ENCODE results near the gene CXCL1. TPM values are rescaled to one million over a fixed set of nuclear protein-coding genes. Genes with fewer than 3 reads are reported as not detected.

The CXCL1 gene
- total RNA-seq, 1 experiment from 2014 or later, result not detected

- BruUV-seq (replicated peaks), result no TSS peak
- Mint-ChIP-seq H3K4me1 (ENCODE audit: low read depth, unreplicated experiment) (peaks cover 7% of the 10 kb centered on the region), H3K27ac (ENCODE audit: unreplicated experiment) (no peak overlapping the region), H3K27me3 (ENCODE audit: insufficient read depth, unreplicated experiment) (no peaks in the 10 kb centered on the region), H3K36me3 (ENCODE audit: insufficient read depth, unreplicated experiment) (no peaks in the 10 kb centered on the region), H3K9me3 (ENCODE audit: unreplicated experiment) (no peaks in the 10 kb centered on the region), H3K4me3 (ENCODE audit: unreplicated experiment) (no peak overlapping the region)
- DNase-seq, result no peak
- intact Hi-C loops (cut with micrococcal nuclease; ENCODE audit: unreplicated experiment), result no loop called here
- ChIA-PET CTCF (no interaction called here), POLR2A (no interaction called here)
- Histone ChIP-seq H3K4me1 (no peaks in the 10 kb centered on the region), H3K36me3 (ENCODE audit: control insufficient read depth, insufficient read depth, low read length) (no peaks in the 10 kb centered on the region), H3K27me3 (replicated peaks; ENCODE audit: control insufficient read depth, insufficient read depth, low read length) (no peaks in the 10 kb centered on the region), H3K9me3 (no peaks in the 10 kb centered on the region), H3K4me3 (ENCODE audit: low read depth, low read length) (no peak overlapping the region)
- no peak for TF ChIP-seq CTCF (IDR thresholded peaks at IDR 0.05; ENCODE audit: insufficient read depth in 1 of 2, low read depth in 1 of 2, low read length in 1 of 2, severe bottlenecking in 1 of 2, unreplicated experiment in 1 of 2)
Measured at GRCh38 chr4:73917081-73917501, 47.9 kb downstream of the CXCL1 start.

- Histone ChIP-seq H3K4me3 (ENCODE audit: low read depth, low read length) (no peak overlapping the region), H3K27me3 (replicated peaks; ENCODE audit: control insufficient read depth, insufficient read depth, low read length) (no peaks in the 10 kb centered on the region), H3K4me1 (no peaks in the 10 kb centered on the region), H3K9me3 (no peaks in the 10 kb centered on the region), H3K36me3 (ENCODE audit: control insufficient read depth, insufficient read depth, low read length) (no peaks in the 10 kb centered on the region)
- POLR2A ChIA-PET, result no interaction called here
- Mint-ChIP-seq H3K36me3 (ENCODE audit: insufficient read depth, unreplicated experiment) (no peaks in the 10 kb centered on the region), H3K9me3 (ENCODE audit: unreplicated experiment) (no peaks in the 10 kb centered on the region), H3K27ac (ENCODE audit: unreplicated experiment) (no peak overlapping the region), H3K27me3 (ENCODE audit: insufficient read depth, unreplicated experiment) (no peaks in the 10 kb centered on the region), H3K4me3 (ENCODE audit: unreplicated experiment) (no peak overlapping the region), H3K4me1 (ENCODE audit: low read depth, unreplicated experiment) (peaks cover 7% of the 10 kb centered on the region)
- no peak for DNase-seq
- BruUV-seq (replicated peaks), result no TSS peak
- intact Hi-C loops (cut with micrococcal nuclease; ENCODE audit: unreplicated experiment), result no loop called here
- no peak for TF ChIP-seq CTCF (IDR thresholded peaks at IDR 0.05; ENCODE audit: insufficient read depth in 1 of 2, low read depth in 1 of 2, low read length in 1 of 2, severe bottlenecking in 1 of 2, unreplicated experiment in 1 of 2)
- CTCF ChIA-PET, result no interaction called here
Measured at GRCh38 chr4:73918058-73918457, 48.9 kb downstream of the CXCL1 start.

GRCh38 chr4:73919691-73920090 is 50.5 kb downstream of the CXCL1 start:
- no peaks in the 10 kb centered on the region for H3K27me3 Mint-ChIP-seq (ENCODE audit: insufficient read depth, unreplicated experiment)
- Histone ChIP-seq H3K4me1 (no peaks in the 10 kb centered on the region), H3K27me3 (replicated peaks; ENCODE audit: control insufficient read depth, insufficient read depth, low read length) (no peaks in the 10 kb centered on the region), H3K36me3 (ENCODE audit: control insufficient read depth, insufficient read depth, low read length) (no peaks in the 10 kb centered on the region), H3K4me3 (ENCODE audit: low read depth, low read length) (no peak overlapping the region), H3K9me3 (no peaks in the 10 kb centered on the region)
- no peak for DNase-seq
- H3K4me3 Mint-ChIP-seq (ENCODE audit: unreplicated experiment), result no peak overlapping the region
- no peak overlapping the region for H3K27ac Mint-ChIP-seq (ENCODE audit: unreplicated experiment)
- H3K36me3 Mint-ChIP-seq (ENCODE audit: insufficient read depth, unreplicated experiment), result no peaks in the 10 kb centered on the region
- no peaks in the 10 kb centered on the region for H3K9me3 Mint-ChIP-seq (ENCODE audit: unreplicated experiment)
- no peak for TF ChIP-seq CTCF (IDR thresholded peaks at IDR 0.05; ENCODE audit: insufficient read depth in 1 of 2, low read depth in 1 of 2, low read length in 1 of 2, severe bottlenecking in 1 of 2, unreplicated experiment in 1 of 2)
- POLR2A ChIA-PET, result no interaction called here
- no TSS peak for BruUV-seq (replicated peaks)
- CTCF ChIA-PET, result no interaction called here
- intact Hi-C loops (cut with micrococcal nuclease; ENCODE audit: unreplicated experiment), result loop anchor here (5.0 kb wide), 1 partner anchor 257 kb away; no protein-coding TSS in a partner anchor
- peaks cover 7% of the 10 kb centered on the region for H3K4me1 Mint-ChIP-seq (ENCODE audit: low read depth, unreplicated experiment)

Other genes with a start within 250 kb of the CXCL1 start
- 2.4 and 2.9 TPM in 2 replicates for gene RASSF6, start 249.0 kb upstream of the CXCL1 start, total RNA-seq (2022)
- gene CXCL8, start 128.8 kb upstream of the CXCL1 start, total RNA-seq (2022), result 0.18 TPM in 1 of 2 replicates, not detected in the other
- not detected in 2 replicates for gene CXCL6, start 32.7 kb upstream of the CXCL1 start, total RNA-seq (2022)
- gene PF4V1, start 16.1 kb upstream of the CXCL1 start, total RNA-seq (2022), result not detected in 2 replicates
- 0.58 TPM in 1 of 2 replicates, not detected in the other for gene PF4, start 112.6 kb downstream of the CXCL1 start, total RNA-seq (2022)
- gene PPBP, start 118.8 kb downstream of the CXCL1 start, total RNA-seq (2022), result not detected in 2 replicates
- gene CXCL5, start 129.3 kb downstream of the CXCL1 start, total RNA-seq (2022), result 0.21 TPM in 1 of 2 replicates, not detected in the other
- gene CXCL3, start 169.3 kb downstream of the CXCL1 start, total RNA-seq (2022), result 1.9 and 4.3 TPM in 2 replicates
- 4.9 and 5.3 TPM in 2 replicates for gene CXCL2, start 229.8 kb downstream of the CXCL1 start, total RNA-seq (2022)

All from Caco-2 (cell line).